ENCODE data around the gene ABCB8. TPM values are rescaled to one million over a fixed set of nuclear protein-coding genes. Genes with fewer than 3 reads are reported as not detected.

The ABCB8 gene
- polyA plus RNA-seq, 4 donors = 16.9 to 35.2 (median 21.1) TPM

- DNase-seq (ENCODE audit: low read depth in 4 of 4, low spot score in 3 of 4) = no peak
Measured at GRCh38 chr7:151053751-151054150, 25.5 kb downstream of the ABCB8 start.

GRCh38 chr7:151056283-151056665 is 28.0 kb downstream of the ABCB8 start:
- no peak for DNase-seq (ENCODE audit: low read depth in 4 of 4, low spot score in 3 of 4)

GRCh38 chr7:151056666-151057505 is 28.6 kb downstream of the ABCB8 start:
- no peak for DNase-seq (ENCODE audit: low read depth in 4 of 4, low spot score in 3 of 4)

- DNase-seq (ENCODE audit: low read depth in 4 of 4, low spot score in 3 of 4) = no peak
Measured at GRCh38 chr7:151057506-151057988, 29.3 kb downstream of the ABCB8 start, which contains the start of gene CDK5. CDK5 (minus strand) TSS chr7:151057897; CDS start chr7:151057848, 49 bp downstream.

GRCh38 chr7:151057989-151058780 is 29.9 kb downstream of the ABCB8 start:
- DNase-seq (ENCODE audit: low read depth in 4 of 4, low spot score in 3 of 4) = peak; percentile 96 to 99 (median 97)

GRCh38 chr7:151058781-151059366 is 30.6 kb downstream of the ABCB8 start:
- no peak for DNase-seq (ENCODE audit: low read depth in 4 of 4, low spot score in 3 of 4)

- DNase-seq (ENCODE audit: low read depth in 4 of 4, low spot score in 3 of 4) = peak in 2 of 4 donors; percentile 76
Measured at GRCh38 chr7:151059367-151060112, 31.3 kb downstream of the ABCB8 start, which contains the start of gene SLC4A2. SLC4A2 (plus strand) TSS chr7:151059589; CDS start chr7:151061988, 2,399 bp downstream.

- no peak for DNase-seq (ENCODE audit: low read depth in 4 of 4, low spot score in 3 of 4)
Measured at GRCh38 chr7:151060113-151060415, 31.8 kb downstream of the ABCB8 start.

- no peak for DNase-seq (ENCODE audit: low read depth in 4 of 4, low spot score in 3 of 4)
Measured at GRCh38 chr7:151060416-151061212, 32.4 kb downstream of the ABCB8 start.

GRCh38 chr7:151061213-151062110 is 33.2 kb downstream of the ABCB8 start:
- no peak for DNase-seq (ENCODE audit: low read depth in 4 of 4, low spot score in 3 of 4)

GRCh38 chr7:151062111-151062398 is 33.8 kb downstream of the ABCB8 start:
- DNase-seq (ENCODE audit: low read depth in 4 of 4, low spot score in 3 of 4) = no peak

- peak in 1 of 4 donors; percentile 73 for DNase-seq (ENCODE audit: low read depth in 4 of 4, low spot score in 3 of 4)
Measured at GRCh38 chr7:151062399-151063211, 34.4 kb downstream of the ABCB8 start.

- DNase-seq (ENCODE audit: low read depth in 4 of 4, low spot score in 3 of 4) = no peak
Measured at GRCh38 chr7:151063212-151063561, 34.9 kb downstream of the ABCB8 start.

GRCh38 chr7:151064454-151064853 is 36.2 kb downstream of the ABCB8 start:
- DNase-seq (ENCODE audit: low read depth in 4 of 4, low spot score in 3 of 4) = no peak

GRCh38 chr7:151064993-151065392 is 36.7 kb downstream of the ABCB8 start:
- DNase-seq (ENCODE audit: low read depth in 4 of 4, low spot score in 3 of 4) = no peak

- DNase-seq (ENCODE audit: low read depth in 4 of 4, low spot score in 3 of 4) = no peak
Measured at GRCh38 chr7:151065516-151065915, 37.3 kb downstream of the ABCB8 start.

GRCh38 chr7:151066273-151066974 is 38.2 kb downstream of the ABCB8 start:
- no peak for DNase-seq (ENCODE audit: low read depth in 4 of 4, low spot score in 3 of 4)

Measured in left renal pelvis (tissue), 4 donors.